Measurements from ENCODE around the gene MAT2A. TPM values are rescaled to one million over a fixed set of nuclear protein-coding genes. Genes with fewer than 3 reads are reported as not detected.

Gene MAT2A
- total and polyA plus RNA-seq, 2 donors (not counting 1 experiment from before 2014, with no cell fraction given) = 133 to 177 TPM

DNA sequence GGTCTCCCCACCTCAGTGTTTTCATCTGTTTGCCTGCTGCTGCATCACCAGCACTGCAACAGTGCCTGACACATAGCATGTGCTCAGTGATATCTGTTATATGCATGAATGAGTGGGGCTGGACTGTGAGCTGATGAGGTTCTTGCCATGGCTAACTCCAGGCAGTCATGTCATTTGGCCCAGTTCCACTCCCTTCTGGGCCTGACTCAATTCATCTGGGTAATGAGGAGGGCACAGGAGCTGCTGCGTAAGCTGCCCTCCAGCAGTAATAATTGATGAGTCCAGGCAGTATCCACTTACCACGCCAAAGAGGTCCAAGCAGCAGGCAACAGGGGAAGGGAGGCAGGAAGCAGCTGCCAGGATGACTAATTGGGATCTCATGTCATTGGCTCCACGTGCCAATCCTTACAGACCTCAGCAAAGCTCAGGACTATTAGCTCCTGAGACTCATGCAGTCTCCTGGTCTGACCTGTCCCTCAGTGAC, 34.1 kb upstream of the MAT2A start:
- no peak overlapping the region for H3K27ac ChIP-seq (ENCODE audit: low read length in 2 of 2)
- DNase-seq (no peak), ATAC-seq (ENCODE audit: low read depth) (no peak)
- no peak overlapping the region for H3K4me3 Mint-ChIP-seq
- H3K79me2 ChIP-seq (ENCODE audit: control insufficient read depth, insufficient read depth, low read length) = no peaks in the 10 kb centered on the region
- H2AFZ ChIP-seq (ENCODE audit: insufficient read depth, low read depth, low read length, poor library complexity, severe bottlenecking) = no peak overlapping the region
- no peaks in the 10 kb centered on the region for H3K27me3 Mint-ChIP-seq
- H3K4me1 ChIP-seq (ENCODE audit: control insufficient read depth in 2 of 2, insufficient read depth in 2 of 2, low read length in 2 of 2) = peaks cover 6 to 15% of the 10 kb centered on the region in 2 donors
- H3K4me1 Mint-ChIP-seq = peaks cover 13% of the 10 kb centered on the region
- TF ChIP-seq EZH2 (IDR thresholded peaks at IDR 0.05; ENCODE audit: borderline replicate concordance, insufficient read depth, low read depth, low read length, poor library complexity, severe bottlenecking) = no peak
- TF ChIP-seq, protein P1, sequence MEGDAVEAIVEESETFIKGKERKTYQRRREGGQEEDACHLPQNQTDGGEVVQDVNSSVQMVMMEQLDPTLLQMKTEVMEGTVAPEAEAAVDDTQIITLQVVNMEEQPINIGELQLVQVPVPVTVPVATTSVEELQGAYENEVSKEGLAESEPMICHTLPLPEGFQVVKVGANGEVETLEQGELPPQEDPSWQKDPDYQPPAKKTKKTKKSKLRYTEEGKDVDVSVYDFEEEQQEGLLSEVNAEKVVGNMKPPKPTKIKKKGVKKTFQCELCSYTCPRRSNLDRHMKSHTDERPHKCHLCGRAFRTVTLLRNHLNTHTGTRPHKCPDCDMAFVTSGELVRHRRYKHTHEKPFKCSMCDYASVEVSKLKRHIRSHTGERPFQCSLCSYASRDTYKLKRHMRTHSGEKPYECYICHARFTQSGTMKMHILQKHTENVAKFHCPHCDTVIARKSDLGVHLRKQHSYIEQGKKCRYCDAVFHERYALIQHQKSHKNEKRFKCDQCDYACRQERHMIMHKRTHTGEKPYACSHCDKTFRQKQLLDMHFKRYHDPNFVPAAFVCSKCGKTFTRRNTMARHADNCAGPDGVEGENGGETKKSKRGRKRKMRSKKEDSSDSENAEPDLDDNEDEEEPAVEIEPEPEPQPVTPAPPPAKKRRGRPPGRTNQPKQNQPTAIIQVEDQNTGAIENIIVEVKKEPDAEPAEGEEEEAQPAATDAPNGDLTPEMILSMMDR (IDR thresholded peaks at IDR 0.05) = no peak
- no peak overlapping the region for H3K4me2 ChIP-seq (replicated peaks; ENCODE audit: low read depth, low read length, poor library complexity, severe bottlenecking)
- H3K9me3 ChIP-seq (ENCODE audit: control extremely low read depth in 1 of 3, control insufficient read depth in 2 of 3, insufficient read depth in 1 of 3, low read length in 2 of 3) = no peaks in the 10 kb centered on the region
- intact Hi-C loops (cut with micrococcal nuclease) = no loop called here
- 68% methylated on average over 3 of the region's 3 CpGs for WGBS (ENCODE audit: insufficient coverage)
- no peaks in the 10 kb centered on the region for H3K36me3 ChIP-seq (replicated peaks in 1 of 2; ENCODE audit: control extremely low read depth in 1 of 2, control insufficient read depth in 1 of 2, extremely low read depth in 1 of 2, insufficient read depth in 2 of 2, low read length in 1 of 2)
- ChIA-PET CTCF (no interaction called here), POLR2A (no interaction called here)
- H3K9me3 Mint-ChIP-seq (ENCODE audit: insufficient read depth) = no peaks in the 10 kb centered on the region
- H3K9ac ChIP-seq (ENCODE audit: low read length) = no peak overlapping the region
- H3K4me3 ChIP-seq (ENCODE audit: control extremely low read depth in 1 of 5, extremely low read depth in 1 of 5, insufficient read depth in 1 of 5, low read depth in 2 of 5, low read length in 4 of 5) = no peak overlapping the region
- H3K27ac Mint-ChIP-seq = no peak overlapping the region
- no peaks in the 10 kb centered on the region for H4K20me1 ChIP-seq (ENCODE audit: control insufficient read depth, insufficient read depth, low read length, poor library complexity, severe bottlenecking)
- H3K27me3 ChIP-seq (replicated peaks in 1 of 4; ENCODE audit: control extremely low read depth in 1 of 4, control insufficient read depth in 3 of 4, insufficient read depth in 4 of 4, low read length in 3 of 4) = no peaks in the 10 kb centered on the region

DNA sequence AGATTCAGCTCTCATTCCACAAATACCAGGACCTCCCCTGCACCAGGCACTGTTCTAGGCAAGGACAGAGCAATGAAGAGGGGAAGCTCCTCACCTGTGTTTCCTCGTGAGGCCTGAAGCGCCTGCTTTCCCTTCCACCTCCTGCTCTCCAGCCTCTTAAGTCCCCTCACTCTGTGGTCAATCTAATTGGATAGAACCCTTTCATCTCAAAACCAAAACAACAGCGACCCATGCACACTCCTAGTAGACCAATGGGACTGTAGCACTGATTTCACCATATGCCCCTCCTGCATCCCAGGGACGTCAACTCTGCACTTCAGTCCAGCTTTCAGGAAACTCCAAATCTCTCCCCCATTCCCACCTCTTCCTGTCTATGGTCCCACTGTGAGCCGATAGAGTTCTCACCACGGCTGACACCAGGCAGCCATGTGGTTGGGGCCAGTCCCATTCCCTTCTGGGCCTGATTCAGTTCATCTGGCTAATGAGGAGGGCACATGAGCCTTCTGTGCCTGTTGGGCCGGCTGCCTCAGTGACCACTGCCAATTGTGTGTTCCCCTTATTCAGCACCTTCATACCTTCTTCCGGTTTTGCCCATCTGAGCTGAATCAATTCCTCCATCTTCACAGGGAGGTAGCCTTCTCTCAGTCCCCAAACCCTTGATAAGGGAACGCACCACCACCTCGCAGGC, 33.3 kb upstream of the MAT2A start:
- POLR2A ChIA-PET = no interaction called here

More for the DNA sequence above, 33.3 kb upstream of the MAT2A start:
- H3K79me2 ChIP-seq (ENCODE audit: control insufficient read depth, insufficient read depth, low read length) = no peaks in the 10 kb centered on the region
- no peaks in the 10 kb centered on the region for H4K20me1 ChIP-seq (ENCODE audit: control insufficient read depth, insufficient read depth, low read length, poor library complexity, severe bottlenecking)
- no peak overlapping the region for H3K27ac ChIP-seq (ENCODE audit: low read length in 2 of 2)
- WGBS (ENCODE audit: insufficient coverage) = 89% methylated on average over 8 of the region's 10 CpGs
- H3K4me3 Mint-ChIP-seq = no peak overlapping the region
- H3K4me3 ChIP-seq (ENCODE audit: control extremely low read depth in 1 of 5, extremely low read depth in 1 of 5, insufficient read depth in 1 of 5, low read depth in 2 of 5, low read length in 4 of 5) = no peak overlapping the region
- DNase-seq (no peak), ATAC-seq (ENCODE audit: low read depth) (no peak)
- no peaks in the 10 kb centered on the region for H3K27me3 Mint-ChIP-seq
- no peak overlapping the region for H2AFZ ChIP-seq (ENCODE audit: insufficient read depth, low read depth, low read length, poor library complexity, severe bottlenecking)
- intact Hi-C loops (cut with micrococcal nuclease) = no loop called here
- H3K9me3 ChIP-seq (ENCODE audit: control extremely low read depth in 1 of 3, control insufficient read depth in 2 of 3, insufficient read depth in 1 of 3, low read length in 2 of 3) = no peaks in the 10 kb centered on the region
- no peaks in the 10 kb centered on the region for H3K27me3 ChIP-seq (replicated peaks in 1 of 4; ENCODE audit: control extremely low read depth in 1 of 4, control insufficient read depth in 3 of 4, insufficient read depth in 4 of 4, low read length in 3 of 4)
- H3K9ac ChIP-seq (ENCODE audit: low read length) = no peak overlapping the region
- H3K36me3 ChIP-seq (replicated peaks in 1 of 2; ENCODE audit: control extremely low read depth in 1 of 2, control insufficient read depth in 1 of 2, extremely low read depth in 1 of 2, insufficient read depth in 2 of 2, low read length in 1 of 2) = no peaks in the 10 kb centered on the region
- H3K4me2 ChIP-seq (replicated peaks; ENCODE audit: low read depth, low read length, poor library complexity, severe bottlenecking) = no peak overlapping the region
- H3K4me1 ChIP-seq (ENCODE audit: control insufficient read depth in 2 of 2, insufficient read depth in 2 of 2, low read length in 2 of 2) = peaks cover 0 to 7% of the 10 kb centered on the region in 2 donors
- H3K4me1 Mint-ChIP-seq = peaks cover 4% of the 10 kb centered on the region
- TF ChIP-seq EZH2 (IDR thresholded peaks at IDR 0.05; ENCODE audit: borderline replicate concordance, insufficient read depth, low read depth, low read length, poor library complexity, severe bottlenecking) = no peak
- TF ChIP-seq, protein P1 (IDR thresholded peaks at IDR 0.05) = no peak
- H3K9me3 Mint-ChIP-seq (ENCODE audit: insufficient read depth) = no peaks in the 10 kb centered on the region
- no peak overlapping the region for H3K27ac Mint-ChIP-seq
- CTCF ChIA-PET = no interaction called here

All from B cell (primary cell).